Sciatic nerve (tissue), 1 donor: ENCODE results near the gene GFM2. TPM values are rescaled to one million over a fixed set of nuclear protein-coding genes. Genes with fewer than 3 reads are reported as not detected.

ENCODE experiments used
- total RNA-seq: library from RNA; stranded (reverse); fragmentation: NEBNext Ultra II Directional; extraction: Animal tissue kit (Norgen Biotek cat#: 25700); gene quantifications from one replicate; pipeline ENCODE4 v1.2.1, GENCODE V29; 2021
- donor health status: DM: no; HTN: no; CAD: no.

The GFM2 gene
- total RNA-seq, 1 donor from 2014 or later = 21.1 TPM

Other genes with a start within 250 kb of the GFM2 start
- gene ENC1, start 126.4 kb downstream of the GFM2 start, total RNA-seq = 6.6 TPM
- 103 TPM for gene HEXB, start 81.9 kb downstream of the GFM2 start, total RNA-seq
- gene NSA2, start 132 bp upstream of the GFM2 start, total RNA-seq = 48.5 TPM
- gene FAM169A, start 99.3 kb upstream of the GFM2 start, total RNA-seq = 11.4 TPM